ENCODE results near the gene DEFB112.

DEFB112 gene

GRCh38 chr6:50093116-50093937 lies 43.6 kb upstream of the DEFB112 start:
- POLR2A ChIA-PET, result no interaction called here

GRCh38 chr6:50091641-50092040 lies 41.9 kb upstream of the DEFB112 start:
- no peak for DNase-seq (ENCODE audit: extremely low spot score)

More at GRCh38 chr6:50093116-50093937, 43.6 kb upstream of the DEFB112 start:
- no peak for DNase-seq (ENCODE audit: extremely low spot score)
- CTCF ChIA-PET, result no interaction called here
- no peak for TF ChIP-seq FOXK2 (IDR thresholded peaks at IDR 0.05)
- no peak for TF ChIP-seq SUZ12 (IDR thresholded peaks at IDR 0.05)
- TF ChIP-seq TARDBP (IDR thresholded peaks at IDR 0.05), result no peak
- no peak for TF ChIP-seq LEF1 (IDR thresholded peaks at IDR 0.05; ENCODE audit: borderline replicate concordance)
- TF ChIP-seq ELF4 (IDR thresholded peaks at IDR 0.05), result no peak
- no peak for TF ChIP-seq ARNT (IDR thresholded peaks at IDR 0.05)
- TF ChIP-seq BHLHE40 (IDR thresholded peaks at IDR 0.05; ENCODE audit: borderline replicate concordance), result no peak
- no peak for TF ChIP-seq L3MBTL2 (conservative IDR thresholded peaks at IDR 0.05)
- no peak for TF ChIP-seq SP1 (IDR thresholded peaks at IDR 0.05)
- TF ChIP-seq FOXA1 (IDR thresholded peaks at IDR 0.05), result no peak
- no peak for TF ChIP-seq NFRKB (IDR thresholded peaks at IDR 0.05)
- TF ChIP-seq FOXM1 (IDR thresholded peaks at IDR 0.05; ENCODE audit: borderline replicate concordance), result no peak

GRCh38 chr6:50089911-50090310 lies 40.2 kb upstream of the DEFB112 start:
- DNase-seq (ENCODE audit: extremely low spot score), result no peak
- CTCF ChIA-PET, result no interaction called here
- TF ChIP-seq SUZ12 (IDR thresholded peaks at IDR 0.05) (no peak), HDGF (IDR thresholded peaks at IDR 0.05; ENCODE audit: borderline replicate concordance) (no peak), FOXA1 (IDR thresholded peaks at IDR 0.05) (no peak), CTBP1 (IDR thresholded peaks at IDR 0.05; ENCODE audit: borderline replicate concordance) (no peak), BHLHE40 (IDR thresholded peaks at IDR 0.05; ENCODE audit: borderline replicate concordance) (no peak), FOXK2 (IDR thresholded peaks at IDR 0.05) (no peak)
- POLR2A ChIA-PET, result no interaction called here

More at GRCh38 chr6:50091641-50092040, 41.9 kb upstream of the DEFB112 start:
- TF ChIP-seq CTBP1 (IDR thresholded peaks at IDR 0.05; ENCODE audit: borderline replicate concordance) (no peak), ZNF384 (IDR thresholded peaks at IDR 0.05) (no peak), PKNOX1 (IDR thresholded peaks at IDR 0.05) (no peak), LEF1 (IDR thresholded peaks at IDR 0.05; ENCODE audit: borderline replicate concordance) (no peak), ARNT (IDR thresholded peaks at IDR 0.05) (no peak), BHLHE40 (IDR thresholded peaks at IDR 0.05; ENCODE audit: borderline replicate concordance) (no peak)
- ChIA-PET CTCF (no interaction called here), POLR2A (no interaction called here)

GRCh38 chr6:50087231-50087954 lies 37.7 kb upstream of the DEFB112 start:
- ChIA-PET CTCF (no interaction called here), POLR2A (no interaction called here)
- no peak for DNase-seq (ENCODE audit: extremely low spot score)
- TF ChIP-seq ZNF384 (IDR thresholded peaks at IDR 0.05), result no peak
- TF ChIP-seq SP1 (IDR thresholded peaks at IDR 0.05), result no peak
- TF ChIP-seq TARDBP (IDR thresholded peaks at IDR 0.05), result no peak

- no peak for TF ChIP-seq ZNF384 (IDR thresholded peaks at IDR 0.05)
- TF ChIP-seq FOXK2 (IDR thresholded peaks at IDR 0.05), result no peak
- no peak for TF ChIP-seq FOXM1 (IDR thresholded peaks at IDR 0.05; ENCODE audit: borderline replicate concordance)
- TF ChIP-seq BHLHE40 (IDR thresholded peaks at IDR 0.05; ENCODE audit: borderline replicate concordance), result no peak
- TF ChIP-seq CTBP1 (IDR thresholded peaks at IDR 0.05; ENCODE audit: borderline replicate concordance), result no peak
- TF ChIP-seq FOXA1 (IDR thresholded peaks at IDR 0.05), result no peak
- TF ChIP-seq PKNOX1 (IDR thresholded peaks at IDR 0.05), result no peak
- TF ChIP-seq L3MBTL2 (conservative IDR thresholded peaks at IDR 0.05), result no peak
- no peak for TF ChIP-seq SUZ12 (IDR thresholded peaks at IDR 0.05)
- no peak for TF ChIP-seq NFRKB (IDR thresholded peaks at IDR 0.05)
- no peak for TF ChIP-seq TARDBP (IDR thresholded peaks at IDR 0.05)
- TF ChIP-seq ELF4 (IDR thresholded peaks at IDR 0.05), result no peak
- no peak for TF ChIP-seq LEF1 (IDR thresholded peaks at IDR 0.05; ENCODE audit: borderline replicate concordance)
- no peak for TF ChIP-seq HDGF (IDR thresholded peaks at IDR 0.05; ENCODE audit: borderline replicate concordance)
- no peak for TF ChIP-seq SP1 (IDR thresholded peaks at IDR 0.05)
- TF ChIP-seq ARNT (IDR thresholded peaks at IDR 0.05), result no peak
- CTCF ChIA-PET, result no interaction called here
- POLR2A ChIA-PET, result no interaction called here
- no peak for DNase-seq (ENCODE audit: extremely low spot score)
Observed at GRCh38 chr6:50077385-50077784, 27.7 kb upstream of the DEFB112 start.

- ChIA-PET POLR2A (no interaction called here), CTCF (no interaction called here)
- DNase-seq (ENCODE audit: extremely low spot score), result no peak
- TF ChIP-seq FOXM1 (IDR thresholded peaks at IDR 0.05; ENCODE audit: borderline replicate concordance) (no peak), ELF4 (IDR thresholded peaks at IDR 0.05) (no peak), PKNOX1 (IDR thresholded peaks at IDR 0.05) (no peak), LEF1 (IDR thresholded peaks at IDR 0.05; ENCODE audit: borderline replicate concordance) (no peak), SP1 (IDR thresholded peaks at IDR 0.05) (no peak), FOXA1 (IDR thresholded peaks at IDR 0.05) (no peak), ARNT (IDR thresholded peaks at IDR 0.05) (no peak), TARDBP (IDR thresholded peaks at IDR 0.05) (no peak), BHLHE40 (IDR thresholded peaks at IDR 0.05; ENCODE audit: borderline replicate concordance) (no peak), SUZ12 (IDR thresholded peaks at IDR 0.05) (no peak), NFRKB (IDR thresholded peaks at IDR 0.05) (no peak), L3MBTL2 (conservative IDR thresholded peaks at IDR 0.05) (no peak), FOXK2 (IDR thresholded peaks at IDR 0.05) (no peak), HDGF (IDR thresholded peaks at IDR 0.05; ENCODE audit: borderline replicate concordance) (no peak), CTBP1 (IDR thresholded peaks at IDR 0.05; ENCODE audit: borderline replicate concordance) (no peak), ZNF384 (IDR thresholded peaks at IDR 0.05) (no peak)
Observed at GRCh38 chr6:50076431-50076830, 26.7 kb upstream of the DEFB112 start.

All from HEK293T (cell line).